HG02973 (cell line): Measurements from ENCODE around the gene TRIM27.
"Not testable (repeated sequence)": the region's sequence is repeated elsewhere in the genome, so short reads cannot be mapped to it uniquely, and the experiment has no call there.

ENCODE experiments used
- ATAC-seq: cut with Tn5 transposase; IDR thresholded peaks from one replicate; pipeline ENCODE4 v1.9.1; 2021; ENCODE audit warnings: moderate library complexity; ENCODE audit not compliant: unreplicated experiment

The TRIM27 gene

GRCh38 chr6:28943223-28943556 is 19.4 kb upstream of the TRIM27 start:
- ATAC-seq, result no peak

GRCh38 chr6:28941684-28942448 is 18.1 kb upstream of the TRIM27 start:
- ATAC-seq, result no peak

- peak; percentile 49 for ATAC-seq
Observed at GRCh38 chr6:28940858-28941683, 17.3 kb upstream of the TRIM27 start.

DNA sequence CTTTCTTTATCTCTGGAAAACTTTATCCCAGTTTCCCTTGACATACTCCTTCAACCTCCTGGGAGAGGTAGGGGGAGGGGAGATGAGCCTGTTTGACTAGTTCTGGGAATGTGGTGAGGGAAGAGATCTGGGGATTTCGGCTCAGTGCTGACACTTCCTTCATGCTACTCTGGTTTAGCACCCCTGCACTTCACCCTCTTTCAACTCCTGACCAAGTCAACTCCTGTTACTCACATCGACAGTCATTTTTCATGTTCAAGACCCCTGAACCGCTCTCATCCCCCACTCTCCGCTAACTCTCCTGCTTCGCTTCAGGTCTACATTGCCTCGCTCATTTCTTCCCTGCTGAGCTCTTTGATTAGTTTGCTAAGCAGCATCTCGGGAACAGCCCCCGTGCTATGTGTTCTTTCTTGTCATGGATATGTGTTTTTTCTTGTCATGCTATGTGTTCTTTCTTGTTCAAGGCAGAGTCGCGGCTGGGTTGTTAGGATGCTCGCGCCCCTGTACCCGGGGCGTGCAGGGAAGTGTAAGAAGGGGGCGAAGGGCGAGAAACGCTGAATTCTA is 16.6 kb upstream of the TRIM27 start:
- ATAC-seq, result peak; percentile 19

DNA sequence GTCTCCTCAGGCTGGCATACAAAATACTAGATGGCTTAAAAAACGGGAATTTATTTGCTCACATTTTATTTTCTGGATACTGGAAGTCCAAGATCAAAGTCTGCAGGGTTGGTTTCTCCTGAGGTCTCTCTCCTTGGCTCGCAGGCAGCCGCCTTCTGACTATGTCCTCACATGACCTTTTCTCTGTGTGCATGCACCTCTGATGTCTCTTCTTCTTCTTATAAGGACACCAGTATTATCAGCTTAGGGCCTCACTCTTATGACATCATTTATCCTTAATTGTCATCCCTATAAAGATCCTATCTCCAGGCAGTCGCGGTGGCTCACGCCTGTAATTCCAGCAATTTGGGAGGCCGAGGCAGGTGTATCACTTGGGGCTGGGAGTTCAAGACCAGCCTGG is 9.3 kb upstream of the TRIM27 start:
- ATAC-seq, result no peak

DNA sequence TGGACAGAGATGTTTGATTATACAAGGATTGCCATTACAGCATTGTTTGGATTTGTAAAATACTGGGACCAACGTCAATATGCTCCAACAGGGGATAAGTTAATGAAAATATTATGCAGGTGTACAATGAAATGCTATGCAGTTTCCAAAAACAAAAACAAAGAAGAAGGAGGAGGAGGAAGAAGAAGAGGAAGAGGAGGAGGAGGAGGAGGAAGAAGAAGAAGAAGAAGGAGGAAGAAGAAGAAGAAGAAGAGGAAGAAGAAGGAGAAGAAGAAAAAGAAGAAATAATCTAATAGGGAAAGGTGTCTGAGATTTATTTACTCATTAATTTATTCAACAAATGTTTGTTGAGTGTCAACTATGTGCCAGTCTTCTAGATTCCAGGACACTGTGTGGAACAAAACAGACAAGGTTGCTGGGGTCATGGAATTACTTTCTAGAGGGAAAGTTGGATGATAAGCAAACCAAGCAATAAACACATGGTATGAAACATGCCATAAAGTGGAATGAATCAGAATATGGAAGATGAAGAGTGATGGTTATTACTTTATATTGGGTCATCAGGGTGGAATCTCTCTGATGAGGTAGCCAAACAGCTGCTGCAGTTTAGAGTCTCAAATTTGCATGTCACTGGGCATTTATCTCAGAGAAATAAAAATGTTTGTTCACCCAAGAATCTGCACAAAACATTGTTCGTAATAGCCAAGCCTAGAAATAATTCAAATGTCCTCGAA is 6.3 kb upstream of the TRIM27 start:
- no peak for ATAC-seq

- not testable (repeated sequence) for ATAC-seq
Observed at GRCh38 chr6:28929339-28929738, 5.6 kb upstream of the TRIM27 start.

GRCh38 chr6:28927846-28928245 is 4.1 kb upstream of the TRIM27 start:
- ATAC-seq, result no peak

- ATAC-seq, result peak; percentile 31
Observed at GRCh38 chr6:28922821-28923317, 916 bp downstream of the TRIM27 start.

- ATAC-seq, result no peak
Observed at GRCh38 chr6:28922004-28922820, 1.6 kb downstream of the TRIM27 start.

- ATAC-seq, result no peak
Observed at GRCh38 chr6:28920281-28920680, 3.5 kb downstream of the TRIM27 start.

DNA sequence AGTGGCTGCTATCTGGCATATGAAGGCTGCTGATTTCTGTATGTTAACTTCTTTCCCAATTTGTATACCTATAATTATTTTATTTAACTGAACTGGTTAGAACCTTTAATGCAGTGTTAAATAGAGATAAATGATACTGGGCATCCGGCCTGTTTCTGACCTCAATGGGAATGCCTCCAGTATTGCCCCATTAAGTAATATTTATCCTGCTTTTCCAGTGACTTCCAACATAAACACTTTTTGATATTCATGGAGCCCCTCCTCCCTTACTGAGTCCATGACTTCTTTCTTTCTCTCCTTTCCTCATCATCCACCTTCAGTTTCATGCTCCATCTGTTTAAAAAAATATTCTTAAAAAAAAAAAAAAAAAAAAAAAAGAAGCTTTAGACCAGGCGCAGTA is 8.8 kb downstream of the TRIM27 start:
- no peak for ATAC-seq

- no peak for ATAC-seq
Observed at GRCh38 chr6:28910901-28911690, 12.7 kb downstream of the TRIM27 start.

- ATAC-seq, result no peak
Observed at GRCh38 chr6:28907394-28907793, 16.4 kb downstream of the TRIM27 start.

DNA sequence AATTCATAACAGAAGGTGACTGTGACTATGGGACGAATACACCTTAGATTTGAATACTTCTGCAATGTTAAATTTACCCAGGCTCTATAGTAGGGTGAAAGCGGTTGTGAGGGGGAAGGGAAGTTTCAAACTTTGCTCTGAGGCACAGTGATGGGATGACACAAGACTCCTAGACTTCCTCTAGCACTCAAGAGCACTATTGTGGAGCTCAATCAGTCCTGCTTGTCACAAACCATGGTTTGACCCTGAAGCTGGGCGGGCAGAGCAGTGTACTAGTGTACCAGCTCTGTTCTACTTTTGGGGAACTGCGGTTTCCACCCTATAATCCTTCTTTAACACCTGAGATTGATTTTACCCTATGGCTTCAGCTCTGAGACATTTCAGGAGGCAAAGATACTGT is 17.1 kb downstream of the TRIM27 start:
- ATAC-seq, result no peak

GRCh38 chr6:28903686-28904085 is 20.1 kb downstream of the TRIM27 start:
- no peak for ATAC-seq

DNA sequence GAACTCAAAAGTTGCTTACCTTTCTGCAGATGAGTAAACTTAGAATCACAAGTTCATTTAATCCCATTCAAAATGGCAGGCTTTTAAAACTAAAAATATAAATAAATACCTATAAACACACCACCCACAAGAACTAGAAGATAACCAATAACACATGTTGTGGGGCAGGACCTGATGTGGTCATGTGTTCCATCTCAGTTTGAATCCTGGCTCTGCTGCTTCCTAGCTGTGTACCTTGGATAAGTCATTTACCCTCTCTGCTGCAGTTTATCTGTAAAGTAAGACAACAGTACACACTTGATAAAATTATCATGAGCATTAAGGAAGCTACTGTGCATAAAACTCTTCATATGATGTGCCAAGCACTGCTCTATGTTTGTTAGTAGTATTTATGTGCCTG is 22.0 kb downstream of the TRIM27 start:
- no peak for ATAC-seq

DNA sequence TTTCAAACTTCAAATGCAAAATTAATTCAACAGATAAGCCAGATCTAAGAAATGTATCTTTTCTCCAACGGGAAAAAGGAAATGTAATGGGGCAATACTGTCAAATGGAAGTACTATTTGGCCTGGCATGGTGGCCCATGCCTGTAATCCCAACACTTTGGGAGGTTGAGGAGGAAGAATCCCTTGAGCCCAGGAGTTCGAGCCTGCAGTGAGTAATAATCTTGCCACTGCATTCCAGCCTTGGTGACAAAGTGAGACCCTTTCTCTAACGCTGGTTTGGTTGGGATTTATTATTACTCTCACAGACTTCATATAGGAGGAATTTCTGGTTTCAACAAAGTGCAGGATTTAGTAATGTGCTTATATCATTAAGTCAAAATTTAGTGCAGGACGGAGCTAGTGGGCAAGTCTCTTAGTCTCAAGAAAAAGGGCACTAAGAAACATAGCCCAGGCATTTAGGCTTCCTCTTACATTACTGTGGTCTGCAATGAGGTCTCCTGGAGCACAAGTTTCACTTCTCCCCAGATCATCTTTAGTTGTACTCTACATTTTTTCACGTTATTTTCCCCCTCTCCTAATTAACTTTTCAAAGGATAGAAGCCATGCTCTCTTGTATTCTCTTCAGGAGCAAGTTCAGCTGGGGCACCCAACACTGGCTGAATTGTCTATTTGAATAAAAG is 23.1 kb downstream of the TRIM27 start:
- ATAC-seq, result no peak

- no peak for ATAC-seq
Observed at GRCh38 chr6:28898710-28898965, 25.1 kb downstream of the TRIM27 start.
